ENCODE data around the gene PGGHG.
"Not testable (repeated sequence)": the region's sequence is repeated elsewhere in the genome, so short reads cannot be mapped to it uniquely, and the experiment has no call there.

The PGGHG gene

GRCh38 chr11:288478-289397, at the start of gene PGGHG:
PGGHG (plus strand) TSS chr11:289126; CDS start chr11:289817, 691 bp downstream.
- DNase-seq, result no peak

- DNase-seq, result no peak
Observed at GRCh38 chr11:240315-240714, 48.6 kb upstream of the PGGHG start.

GRCh38 chr11:241634-242033, 47.3 kb upstream of the PGGHG start:
- DNase-seq, result no peak

DNA sequence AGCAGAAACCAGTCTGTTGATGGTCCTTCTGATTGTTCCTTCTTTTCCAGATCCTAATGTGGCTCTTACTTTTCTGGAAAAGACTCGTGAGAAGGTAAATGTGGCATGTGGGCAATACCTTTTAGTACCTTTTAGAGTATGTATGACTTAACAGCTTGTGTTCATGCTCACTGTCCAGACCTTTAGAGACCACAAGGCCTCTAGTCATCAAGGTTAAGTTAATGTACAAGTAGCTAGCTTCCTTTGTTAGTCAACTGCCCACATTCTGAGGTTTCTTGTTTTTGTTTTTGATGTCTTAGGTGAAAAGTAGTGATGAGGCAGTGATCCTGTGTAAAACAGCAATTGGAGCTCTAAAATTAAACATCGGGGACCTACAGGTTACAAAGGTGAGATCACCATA, 44.5 kb upstream of the PGGHG start:
- DNase-seq, result no peak

GRCh38 chr11:249062-249461, 39.9 kb upstream of the PGGHG start:
- DNase-seq, result no peak

DNA sequence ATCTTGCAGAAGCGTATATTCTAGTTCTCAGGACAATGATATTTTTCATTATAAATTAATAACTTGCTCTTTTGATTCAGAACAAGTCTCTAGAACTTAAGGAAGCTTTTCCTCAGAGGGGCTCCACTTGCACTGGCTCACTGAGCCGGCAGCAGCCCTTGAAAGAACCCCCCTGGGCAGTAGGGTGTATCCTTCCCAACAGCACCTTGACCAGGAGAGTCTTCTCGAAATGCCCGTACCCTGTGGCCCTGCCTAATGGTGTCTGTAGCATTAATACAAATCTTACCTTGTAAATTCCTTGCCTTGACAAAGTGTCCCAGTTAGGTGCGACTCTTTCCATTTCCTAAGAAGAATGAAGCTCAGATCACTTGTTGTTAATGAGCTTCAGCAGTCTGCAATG, 38.7 kb upstream of the PGGHG start:
- DNase-seq, result no peak

- DNase-seq, result no peak
Observed at GRCh38 chr11:250740-251299, 38.1 kb upstream of the PGGHG start.

DNA sequence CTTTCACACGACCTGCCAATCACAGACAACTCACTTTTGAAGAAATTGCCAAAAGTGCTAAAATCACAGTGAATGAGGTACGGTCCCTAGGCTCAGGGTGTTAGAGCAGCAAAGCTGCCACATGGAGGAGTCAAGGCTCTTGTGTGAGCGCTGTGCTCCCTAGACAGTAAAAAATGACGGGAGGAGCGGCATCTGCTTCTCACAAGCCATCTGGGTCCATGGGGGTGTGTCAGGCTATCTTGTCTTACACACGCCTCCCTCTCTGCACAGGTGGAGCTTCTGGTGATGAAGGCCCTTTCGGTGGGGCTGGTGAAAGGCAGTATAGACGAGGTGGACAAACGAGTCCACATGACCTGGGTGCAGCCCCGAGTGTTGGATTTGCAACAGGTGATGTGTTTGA, 37.4 kb upstream of the PGGHG start:
- no peak for DNase-seq

- DNase-seq, result no peak
Observed at GRCh38 chr11:252666-253065, 36.3 kb upstream of the PGGHG start.

DNA sequence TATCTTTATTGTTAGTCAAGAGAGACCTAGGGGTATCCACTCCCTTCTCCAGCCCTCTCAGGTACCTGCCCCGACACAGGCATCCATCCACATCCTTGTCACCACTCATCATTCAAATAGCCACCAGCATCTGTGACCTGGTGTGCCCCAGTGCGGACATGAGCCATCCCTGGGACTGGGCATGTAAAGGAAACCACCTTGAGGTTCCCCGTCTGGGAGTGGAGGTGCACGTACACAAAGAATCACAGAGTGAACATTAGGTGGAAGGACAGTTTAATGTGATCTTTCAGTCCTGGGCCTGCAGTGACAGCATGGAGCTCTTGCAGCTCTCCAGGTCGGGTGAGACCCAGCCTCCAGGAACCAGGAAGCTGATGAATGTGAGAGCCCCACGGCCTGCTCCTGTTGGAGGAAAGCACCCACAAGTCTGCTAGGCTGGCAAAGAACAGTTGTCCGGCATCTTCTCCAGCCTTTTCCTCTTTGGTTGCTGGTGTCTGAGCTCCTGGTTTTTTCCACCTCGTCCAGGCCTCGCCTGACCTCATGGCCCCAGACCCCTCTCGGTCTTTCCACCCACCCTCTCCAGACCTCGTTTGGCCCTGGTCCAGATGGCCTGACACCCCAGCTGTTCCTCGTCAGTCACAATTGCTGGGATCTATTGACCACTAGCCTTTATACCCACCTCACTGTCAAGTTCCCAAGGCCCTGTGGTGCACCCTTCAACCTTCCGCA, 35.6 kb upstream of the PGGHG start:
- no peak for DNase-seq

DNA sequence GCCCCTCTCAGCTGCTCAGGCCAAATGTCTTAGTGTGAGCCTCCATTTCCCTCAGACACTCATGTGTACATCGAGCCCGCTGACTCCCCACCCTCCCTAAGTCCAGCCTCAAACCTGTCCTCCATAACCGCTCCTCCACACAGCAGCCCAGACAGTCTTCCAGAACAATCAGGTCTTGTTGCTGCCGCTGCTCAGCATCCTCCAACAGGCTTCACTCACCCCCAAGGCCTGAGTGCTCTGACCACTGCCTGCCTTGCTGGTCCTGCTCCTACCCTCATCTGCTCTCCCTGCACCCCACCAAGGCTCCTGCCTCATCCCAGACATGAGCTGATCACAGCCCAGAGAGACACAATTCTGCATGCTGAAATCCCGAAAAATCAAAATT, 35.0 kb upstream of the PGGHG start:
- no peak for DNase-seq

DNA sequence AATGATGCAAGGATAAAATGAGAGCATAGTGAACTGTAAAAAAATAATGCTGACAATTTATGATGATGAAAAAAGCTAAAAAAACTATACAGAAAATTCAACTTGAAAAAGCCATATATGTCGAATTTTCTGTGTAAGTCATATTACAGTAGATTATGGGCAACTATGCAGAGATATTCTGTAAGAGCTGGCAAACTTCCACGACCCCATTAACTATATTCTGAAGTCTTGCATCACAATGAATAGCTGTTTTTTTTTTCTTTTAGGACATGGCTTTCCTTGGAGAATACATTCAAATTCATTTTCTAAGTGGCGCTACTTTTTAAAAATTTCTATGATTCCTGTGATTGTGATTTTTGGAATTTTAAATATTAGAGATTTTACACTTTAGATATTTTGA, 33.8 kb upstream of the PGGHG start:
- DNase-seq, result no peak

DNA sequence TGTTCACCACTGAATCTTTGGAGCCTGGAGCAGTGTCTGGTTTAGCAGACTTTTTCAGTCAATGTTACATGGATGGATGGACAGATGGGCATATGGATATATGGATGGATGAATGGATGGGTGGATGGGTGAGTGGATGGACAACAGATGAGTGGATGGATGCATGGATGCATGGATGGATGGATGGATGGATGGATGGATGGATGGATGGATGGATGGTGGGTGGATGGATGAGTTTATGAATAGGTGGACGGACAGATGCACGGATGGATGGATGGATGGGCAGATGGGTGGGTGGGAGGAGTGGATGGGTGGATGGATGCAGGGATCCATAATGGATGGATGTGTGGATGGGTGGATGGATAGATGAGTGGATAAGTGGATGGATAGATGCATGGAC, 33.1 kb upstream of the PGGHG start:
- DNase-seq, result no peak

DNA sequence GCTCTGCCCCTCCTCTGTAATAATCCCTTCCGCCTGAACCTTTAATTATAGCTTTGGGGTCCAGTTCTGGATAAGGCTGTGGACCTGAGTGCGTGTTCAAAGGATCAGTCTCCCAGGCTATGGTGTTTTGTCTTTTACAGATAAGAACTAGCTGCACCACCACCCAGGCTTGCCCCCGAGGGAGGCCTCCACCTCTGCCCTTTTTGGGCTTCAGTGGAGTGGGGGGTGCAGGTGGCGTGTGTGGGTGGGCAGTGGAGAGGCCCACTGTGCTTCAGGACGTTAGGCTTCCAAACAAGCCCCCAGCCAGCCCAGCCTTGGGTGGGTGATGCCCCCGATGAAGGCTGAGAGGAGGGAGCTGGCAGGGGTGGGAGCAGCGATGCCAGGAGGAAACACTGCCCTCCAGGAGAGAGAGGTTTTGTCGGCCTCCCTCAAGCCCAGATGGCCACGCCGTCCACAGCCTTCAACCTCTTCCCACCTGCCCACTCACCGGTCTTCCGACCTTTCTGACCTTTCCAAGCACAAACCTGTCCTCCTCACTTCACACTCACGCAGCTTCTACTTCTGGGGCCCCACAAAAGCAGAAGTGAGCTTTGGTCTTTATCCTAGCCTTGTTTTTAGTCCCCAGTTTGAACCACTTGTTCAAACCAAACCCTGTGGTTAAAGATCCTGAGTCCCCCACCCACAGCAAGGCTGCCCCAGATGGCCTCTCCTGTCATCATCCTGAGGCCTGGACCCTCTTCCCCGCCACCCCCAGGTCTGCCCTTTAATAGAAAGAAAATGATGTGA, 31.8 kb upstream of the PGGHG start:
- DNase-seq, result no peak

DNA sequence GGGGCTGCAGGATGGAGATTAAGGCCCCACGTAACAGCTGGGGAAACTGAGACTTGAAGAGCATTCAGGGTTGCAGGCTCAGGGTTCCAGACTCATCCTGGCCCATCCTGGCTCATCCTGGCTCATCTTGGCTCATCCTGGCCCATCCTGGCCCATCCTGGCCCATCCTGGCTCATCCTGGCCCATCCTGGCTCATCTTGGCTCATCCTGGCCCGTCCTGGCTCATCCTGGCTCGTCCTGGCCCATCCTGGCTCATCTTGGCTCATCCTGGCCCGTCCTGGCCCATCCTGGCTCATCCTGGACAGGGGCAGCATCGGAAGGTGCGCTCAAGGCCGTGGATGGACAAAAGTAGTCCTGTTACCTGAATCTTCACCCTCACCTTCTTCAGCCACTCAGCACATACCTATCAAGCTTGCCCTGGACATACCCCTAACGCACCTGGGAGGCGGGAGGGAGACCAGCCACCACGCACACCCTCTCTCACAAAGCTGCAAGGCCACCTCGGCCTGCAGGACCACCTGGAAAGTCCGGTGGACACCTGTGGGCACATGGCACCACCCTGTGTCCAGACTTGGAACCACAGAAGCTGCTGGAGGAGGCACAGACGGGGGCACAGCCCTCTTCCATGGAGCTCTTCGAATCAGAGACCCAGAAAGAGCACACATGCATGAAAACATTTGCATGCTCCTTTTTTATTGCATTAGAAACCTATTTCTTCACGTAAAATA, 31.0 kb upstream of the PGGHG start:
- no peak for DNase-seq

DNA sequence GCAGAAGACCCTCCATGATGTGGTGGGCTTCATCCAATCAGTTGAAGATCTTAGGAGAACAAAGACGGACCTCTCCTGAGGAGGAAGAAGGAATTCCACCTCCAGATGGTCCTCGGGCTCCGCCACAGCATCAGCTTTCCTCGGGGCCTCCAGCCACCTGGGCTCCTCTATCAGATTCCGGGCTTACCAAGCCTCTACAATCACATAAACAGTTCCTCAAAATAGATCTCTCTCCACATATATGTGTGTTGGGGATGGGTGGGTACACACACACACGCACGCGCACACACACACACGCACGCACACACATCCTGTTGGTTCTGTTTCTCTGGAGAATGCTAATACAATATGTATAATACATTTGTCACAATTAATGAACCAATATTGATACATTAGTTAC, 29.5 kb upstream of the PGGHG start:
- no peak for DNase-seq

GRCh38 chr11:261624-262023, 27.3 kb upstream of the PGGHG start:
- DNase-seq, result no peak

- no peak for DNase-seq
Observed at GRCh38 chr11:266676-267439, 22.1 kb upstream of the PGGHG start.

GRCh38 chr11:267491-267994, 21.4 kb upstream of the PGGHG start:
- DNase-seq, result no peak

GRCh38 chr11:268716-269145, 20.2 kb upstream of the PGGHG start:
- DNase-seq, result not testable (repeated sequence)

- DNase-seq, result no peak
Observed at GRCh38 chr11:269146-269890, 19.6 kb upstream of the PGGHG start.

Data from NCI-H774 (cell line).